ENCODE results near the gene MAP3K14.

MAP3K14 gene

GRCh38 chr17:45320349-45320930, 3.6 kb upstream of the MAP3K14 start:
- Histone ChIP-seq H3K27ac (no peak overlapping the region; the same call in 1 of the 2 replicates), H3K36me3 (ENCODE audit: insufficient read depth) (no peaks in the 10 kb centered on the region), H4K20me1 (ENCODE audit: insufficient read depth) (no peaks in the 10 kb centered on the region), H3K4me2 (peak overlapping the region; percentile 35), H3K79me2 (ENCODE audit: insufficient read depth, low read depth) (peaks cover 10% of the 10 kb centered on the region), H3K9ac (no peak overlapping the region), H3K4me1 (ENCODE audit: low read depth, poor library complexity, severe bottlenecking) (peaks cover 35% of the 10 kb centered on the region), H2AFZ (ENCODE audit: low read depth) (peak overlapping the region; percentile 38; the same call in 1 of the 2 replicates), H3K27me3 (ENCODE audit: insufficient read depth, low read depth) (no peaks in the 10 kb centered on the region), H3K4me3 (IDR thresholded peaks at IDR 0.05; ENCODE audit: insufficient read depth, low read depth, low read length) (no peak overlapping the region)
- TF ChIP-seq CTCF (conservative IDR thresholded peaks at IDR 0.05; ENCODE audit: low read depth, low read length), result no peak

DNA sequence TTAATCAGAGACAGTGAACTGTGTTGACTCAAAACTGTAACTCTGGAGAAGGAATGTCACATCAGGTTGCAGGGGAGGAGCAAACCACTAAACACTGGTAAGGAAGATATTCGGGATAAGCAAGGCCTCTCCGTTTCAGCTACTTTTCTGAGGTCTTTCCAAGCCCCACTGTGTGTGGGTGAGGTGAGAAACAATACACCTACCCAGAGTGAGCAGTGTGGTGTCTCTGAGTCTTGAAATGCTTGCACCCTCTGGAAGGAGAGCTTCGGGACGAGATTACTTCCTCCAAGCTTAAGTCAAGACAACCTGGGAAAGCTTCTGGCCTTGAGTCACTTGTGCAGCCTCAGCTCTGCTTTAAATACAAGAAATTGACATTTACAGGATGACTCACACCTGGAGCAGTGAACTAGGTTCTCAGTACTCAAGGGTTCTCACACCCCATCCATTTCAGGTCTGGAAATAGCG, 2.5 kb upstream of the MAP3K14 start:
- Histone ChIP-seq H2AFZ (ENCODE audit: low read depth) (no peak overlapping the region), H3K4me1 (ENCODE audit: low read depth, poor library complexity, severe bottlenecking) (peaks cover 46% of the 10 kb centered on the region), H3K79me2 (ENCODE audit: insufficient read depth, low read depth) (peaks cover 21% of the 10 kb centered on the region), H3K9ac (no peak overlapping the region), H3K27me3 (ENCODE audit: insufficient read depth, low read depth) (no peaks in the 10 kb centered on the region), H3K4me2 (no peak overlapping the region), H3K4me3 (IDR thresholded peaks at IDR 0.05; ENCODE audit: insufficient read depth, low read depth, low read length) (no peak overlapping the region), H3K27ac (no peak overlapping the region), H3K36me3 (ENCODE audit: insufficient read depth) (no peaks in the 10 kb centered on the region), H4K20me1 (ENCODE audit: insufficient read depth) (no peaks in the 10 kb centered on the region)
- no peak for TF ChIP-seq CTCF (conservative IDR thresholded peaks at IDR 0.05; ENCODE audit: low read depth, low read length)

GRCh38 chr17:45318561-45319230, 1.9 kb upstream of the MAP3K14 start:
- H3K9ac ChIP-seq, result peak overlapping the region; percentile 84; the same call in 1 of the 2 replicates

More at GRCh38 chr17:45318561-45319230, 1.9 kb upstream of the MAP3K14 start:
- Histone ChIP-seq H4K20me1 (ENCODE audit: insufficient read depth) (no peaks in the 10 kb centered on the region), H2AFZ (ENCODE audit: low read depth) (peak overlapping the region; percentile 74; the same call in 1 of the 2 replicates), H3K4me1 (ENCODE audit: low read depth, poor library complexity, severe bottlenecking) (peaks cover 52% of the 10 kb centered on the region), H3K79me2 (ENCODE audit: insufficient read depth, low read depth) (peaks cover 27% of the 10 kb centered on the region), H3K27ac (no peak overlapping the region), H3K36me3 (ENCODE audit: insufficient read depth) (no peaks in the 10 kb centered on the region), H3K4me3 (IDR thresholded peaks at IDR 0.05; ENCODE audit: insufficient read depth, low read depth, low read length) (no peak overlapping the region), H3K4me2 (peak overlapping the region; percentile 99; the same call in 1 of the 2 replicates), H3K27me3 (ENCODE audit: insufficient read depth, low read depth) (no peaks in the 10 kb centered on the region)
- TF ChIP-seq CTCF (conservative IDR thresholded peaks at IDR 0.05; ENCODE audit: low read depth, low read length), result no peak
